Type B pancreatic cell (in vitro differentiated cells): ENCODE measurements around the gene MC4R. TPM values are rescaled to one million over a fixed set of nuclear protein-coding genes. Genes with fewer than 3 reads are reported as not detected.

Source experiments
- DNase-seq: peaks from one replicate; pipeline ENCODE4 v3.0.0; 2021; ENCODE audit warnings: mixed read lengths; ENCODE audit not compliant: unreplicated experiment; ENCODE audit errors: extremely low spot score
- H3K27ac Mint-ChIP-seq: 2 replicates; pipeline ENCODE4 v1.8.0; 2021; ENCODE audit warnings: mild to moderate bottlenecking, mixed read lengths
- H3K27me3 Mint-ChIP-seq: 2 replicates; pipeline ENCODE4 v1.8.0; 2021; ENCODE audit warnings: mixed read lengths
- H3K36me3 Mint-ChIP-seq: 2 replicates; pipeline ENCODE4 v1.8.0; 2021; ENCODE audit warnings: mixed read lengths
- H3K4me1 Mint-ChIP-seq: one replicate; pipeline ENCODE4 v1.8.0; 2021; ENCODE audit warnings: mixed read lengths; ENCODE audit not compliant: unreplicated experiment
- H3K4me3 Mint-ChIP-seq: 2 replicates; pipeline ENCODE4 v1.8.0; 2021; ENCODE audit warnings: mild to moderate bottlenecking, mixed read lengths
- H3K9me3 Mint-ChIP-seq: 2 replicates; pipeline ENCODE4 v1.8.0; 2021; ENCODE audit warnings: mixed read lengths
- total RNA-seq: library from RNA; stranded (reverse); gene quantifications from 2 replicates; pipeline ENCODE4 v1.2.1, GENCODE V29; 2021; ENCODE audit warnings: low replicate concordance
- TF ChIP-seq, protein P1 (sequence below): fragments of 200-600 bp; sonication (generic); conservative IDR thresholded peaks from 2 replicates; pipeline ENCODE4 v1.5.0; 2021; ENCODE audit warnings: antibody characterized with exemption, mild to moderate bottlenecking

MC4R gene
- total RNA-seq, 1 donor from 2014 or later: 1.3 TPM

DNA sequence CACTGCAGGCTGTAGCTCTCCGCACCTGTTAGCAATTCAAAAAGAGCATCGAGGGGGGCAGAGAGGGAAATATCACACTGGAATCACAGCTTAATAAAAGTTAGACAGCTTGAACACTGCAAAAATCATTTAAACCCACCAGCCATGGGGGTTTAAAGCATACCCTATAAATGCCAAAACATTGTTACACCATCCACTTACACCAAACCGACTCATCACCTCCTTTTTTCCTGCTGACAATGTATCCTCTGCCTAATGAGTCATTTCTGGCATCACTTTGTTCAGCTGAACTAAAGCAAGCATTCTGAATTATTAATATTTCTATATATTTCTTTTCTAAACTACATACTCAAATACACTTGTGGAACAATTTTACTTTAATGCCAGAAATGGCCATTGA, 21.6 kb downstream of the MC4R start:
- Mint-ChIP-seq H3K27ac (no peak overlapping the region), H3K4me3 (no peak overlapping the region), H3K36me3 (no peaks in the 10 kb centered on the region), H3K4me1 (no peaks in the 10 kb centered on the region), H3K9me3 (peaks cover 6% of the 10 kb centered on the region), H3K27me3 (peaks cover 4% of the 10 kb centered on the region)
- DNase-seq: no peak
- TF ChIP-seq, protein P1, sequence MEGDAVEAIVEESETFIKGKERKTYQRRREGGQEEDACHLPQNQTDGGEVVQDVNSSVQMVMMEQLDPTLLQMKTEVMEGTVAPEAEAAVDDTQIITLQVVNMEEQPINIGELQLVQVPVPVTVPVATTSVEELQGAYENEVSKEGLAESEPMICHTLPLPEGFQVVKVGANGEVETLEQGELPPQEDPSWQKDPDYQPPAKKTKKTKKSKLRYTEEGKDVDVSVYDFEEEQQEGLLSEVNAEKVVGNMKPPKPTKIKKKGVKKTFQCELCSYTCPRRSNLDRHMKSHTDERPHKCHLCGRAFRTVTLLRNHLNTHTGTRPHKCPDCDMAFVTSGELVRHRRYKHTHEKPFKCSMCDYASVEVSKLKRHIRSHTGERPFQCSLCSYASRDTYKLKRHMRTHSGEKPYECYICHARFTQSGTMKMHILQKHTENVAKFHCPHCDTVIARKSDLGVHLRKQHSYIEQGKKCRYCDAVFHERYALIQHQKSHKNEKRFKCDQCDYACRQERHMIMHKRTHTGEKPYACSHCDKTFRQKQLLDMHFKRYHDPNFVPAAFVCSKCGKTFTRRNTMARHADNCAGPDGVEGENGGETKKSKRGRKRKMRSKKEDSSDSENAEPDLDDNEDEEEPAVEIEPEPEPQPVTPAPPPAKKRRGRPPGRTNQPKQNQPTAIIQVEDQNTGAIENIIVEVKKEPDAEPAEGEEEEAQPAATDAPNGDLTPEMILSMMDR: no peak

DNA sequence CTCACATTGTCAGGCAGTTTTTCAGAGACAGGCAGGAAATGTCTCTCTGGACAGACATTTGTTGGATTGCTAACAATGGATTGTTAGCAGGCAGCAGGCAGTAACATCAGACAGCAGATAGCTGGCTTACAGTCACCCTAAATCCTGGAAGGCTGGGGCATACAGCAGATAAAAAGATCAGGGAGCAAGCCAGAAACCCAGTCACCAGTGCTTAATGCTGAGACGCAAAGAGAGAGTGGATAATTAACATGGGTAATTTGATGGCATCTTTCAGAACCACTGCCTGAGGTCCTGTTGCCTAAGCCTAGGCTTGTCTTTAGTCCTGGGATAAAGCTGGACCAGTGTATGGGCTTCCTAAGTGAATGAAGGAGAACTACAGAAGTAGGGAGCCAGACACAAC, 22.4 kb downstream of the MC4R start:
- no peak overlapping the region for H3K4me3 Mint-ChIP-seq
- H3K9me3 Mint-ChIP-seq: peaks cover 6% of the 10 kb centered on the region
- no peak overlapping the region for H3K27ac Mint-ChIP-seq
- H3K4me1 Mint-ChIP-seq: no peaks in the 10 kb centered on the region
- DNase-seq: no peak
- peaks cover 4% of the 10 kb centered on the region for H3K27me3 Mint-ChIP-seq
- TF ChIP-seq, protein P1: no peak
- H3K36me3 Mint-ChIP-seq: no peaks in the 10 kb centered on the region

DNA sequence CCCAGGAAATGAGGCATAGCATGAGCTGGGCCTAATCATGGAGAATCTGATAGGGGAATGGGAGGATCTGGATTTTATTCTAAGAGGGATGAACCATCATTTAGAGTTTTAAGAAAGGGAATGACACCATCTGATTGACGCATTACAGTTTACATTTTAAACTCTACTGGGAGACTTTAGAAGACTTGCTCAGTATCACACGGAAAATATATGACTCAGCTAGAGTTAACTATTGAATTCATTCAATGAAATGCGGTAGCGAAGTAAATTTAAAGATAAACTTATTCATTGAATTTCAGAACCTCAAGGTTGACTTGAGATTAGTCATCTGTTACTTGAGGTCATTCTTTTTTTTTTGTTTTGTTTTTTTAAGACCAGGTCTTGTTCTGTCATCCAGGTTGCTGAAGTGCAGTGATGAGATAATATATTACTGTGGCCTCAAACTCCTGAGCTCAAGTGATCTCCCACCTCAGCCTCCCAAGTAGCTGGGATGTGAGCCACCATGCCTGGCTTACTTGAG, 25.0 kb downstream of the MC4R start:
- Mint-ChIP-seq H3K4me3 (no peak overlapping the region), H3K36me3 (no peaks in the 10 kb centered on the region), H3K9me3 (peaks cover 6% of the 10 kb centered on the region), H3K27ac (no peak overlapping the region), H3K4me1 (no peaks in the 10 kb centered on the region), H3K27me3 (peaks cover 4% of the 10 kb centered on the region)
- DNase-seq: no peak
- TF ChIP-seq, protein P1: no peak

DNA sequence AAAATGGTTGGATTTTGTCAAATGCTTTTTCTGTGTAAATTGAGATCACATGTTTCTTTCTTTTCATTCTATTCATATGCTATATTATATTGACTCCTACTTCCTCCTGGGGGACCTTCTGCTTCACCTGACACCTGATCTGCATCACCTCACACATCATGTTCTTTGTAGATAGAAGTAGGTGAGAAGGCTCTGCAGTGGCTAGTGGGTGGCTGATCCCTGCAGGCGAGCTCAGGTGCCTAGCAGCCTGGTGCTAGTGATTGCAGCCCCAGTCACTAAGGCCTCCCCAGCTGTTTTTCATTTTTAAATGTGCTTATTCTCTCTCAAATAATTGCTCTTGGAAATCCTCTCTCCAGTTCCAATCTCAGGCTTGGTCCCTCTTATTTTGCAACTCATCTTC, 33.6 kb downstream of the MC4R start:
- Mint-ChIP-seq H3K27ac (no peak overlapping the region), H3K4me3 (no peak overlapping the region)

DNA sequence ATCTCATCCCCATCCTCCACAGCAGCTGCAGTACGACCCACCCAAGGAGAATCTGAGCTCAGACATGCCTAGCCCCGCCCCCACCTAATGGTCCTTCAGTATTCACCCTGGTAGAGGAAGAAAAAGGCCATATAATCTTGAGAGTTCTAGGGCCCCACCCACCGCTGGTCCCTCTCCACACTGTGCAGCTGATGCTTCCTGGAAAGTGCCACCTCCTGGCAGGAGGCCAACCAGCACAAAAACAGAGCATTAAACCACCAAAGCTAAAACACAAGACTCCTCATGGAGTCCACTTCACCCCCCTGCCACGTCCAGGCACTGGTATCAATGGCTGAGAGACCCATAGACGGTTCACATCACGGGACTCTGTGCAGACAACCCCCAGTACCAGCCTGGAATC, 40.7 kb downstream of the MC4R start:
- Mint-ChIP-seq H3K27me3 (no peaks in the 10 kb centered on the region), H3K36me3 (no peaks in the 10 kb centered on the region), H3K9me3 (no peaks in the 10 kb centered on the region), H3K4me3 (no peak overlapping the region), H3K4me1 (no peaks in the 10 kb centered on the region), H3K27ac (no peak overlapping the region)
- TF ChIP-seq, protein P1: no peak
- DNase-seq: no peak

More for the DNA sequence above, 33.6 kb downstream of the MC4R start:
- Mint-ChIP-seq H3K4me1 (no peaks in the 10 kb centered on the region), H3K36me3 (no peaks in the 10 kb centered on the region), H3K9me3 (no peaks in the 10 kb centered on the region), H3K27me3 (no peaks in the 10 kb centered on the region)
- TF ChIP-seq, protein P1: no peak
- DNase-seq: no peak

DNA sequence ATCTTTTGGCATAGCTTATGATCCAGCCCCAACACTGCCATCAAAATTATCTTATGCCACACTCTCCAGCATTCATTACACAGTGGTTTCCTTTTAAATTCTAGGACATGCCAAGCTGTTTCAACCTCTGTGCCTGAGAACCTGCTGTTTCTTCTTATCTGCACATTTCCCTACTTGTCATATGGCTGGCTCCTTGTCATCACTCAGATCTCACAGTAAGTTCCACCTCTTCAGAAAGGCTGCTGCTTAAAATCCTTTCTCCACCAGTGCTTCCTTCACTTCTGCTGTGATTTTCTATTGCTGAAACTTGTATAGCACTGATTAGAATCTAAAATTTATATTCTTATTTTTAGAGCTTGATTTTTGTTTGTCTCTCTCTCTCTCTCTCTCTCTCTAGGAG, 43.4 kb downstream of the MC4R start:
- TF ChIP-seq, protein P1: no peak
- H3K27me3 Mint-ChIP-seq: no peaks in the 10 kb centered on the region
- no peaks in the 10 kb centered on the region for H3K9me3 Mint-ChIP-seq
- no peak for DNase-seq
- no peak overlapping the region for H3K27ac Mint-ChIP-seq
- H3K4me1 Mint-ChIP-seq: no peaks in the 10 kb centered on the region
- H3K36me3 Mint-ChIP-seq: no peaks in the 10 kb centered on the region
- no peak overlapping the region for H3K4me3 Mint-ChIP-seq
